Stomach (tissue), 4 donors: ENCODE data around the gene IL24.

Experiments
- CTCF ChIP-seq, 7 experiments: fragments of 450-650 bp in 4 of 7; fragments of 200-600 bp in 3 of 7; sonication (generic) in 3 of 7; IDR thresholded peaks; one replicate each; pipeline ENCODE4 v1.5.1; 2016 to 2019; ENCODE audit warnings: antibody characterized with exemption in 7 of 7, control low read depth in 2 of 7, mild to moderate bottlenecking in 1 of 7
- POLR2A ChIP-seq, 4 donors: fragments of 450-650 bp; IDR thresholded peaks; one replicate each; pipeline ENCODE4 v1.6.1; 2016; ENCODE audit warnings: antibody characterized with exemption in 4 of 4, control low read depth in 2 of 4, mild to moderate bottlenecking in 1 of 4, moderate library complexity in 1 of 4
- POLR2AphosphoS5 ChIP-seq, 3 donors: sonication (generic); formaldehyde crosslinking; IDR thresholded peaks; one replicate each; pipeline ENCODE4 v1.6.1; 2016; ENCODE audit warnings: antibody characterized with exemption in 3 of 3

- no peak for TF ChIP-seq CTCF (IDR thresholded peaks at IDR 0.05)
- TF ChIP-seq POLR2AphosphoS5 (IDR thresholded peaks at IDR 0.05): no peak
- TF ChIP-seq POLR2A (IDR thresholded peaks at IDR 0.05): no peak
Observed at GRCh38 chr1:206905295-206906164, 8.3 kb downstream of the IL24 start.
